Nephron progenitor cell (in vitro differentiated cells): ENCODE data around the gene FOXC1.
A peak's percentile ranks its signal among the peaks of the same experiment; 100 is the strongest.

Experiments
- DNase-seq: peaks from one replicate; pipeline ENCODE4 v3.0.0; 2021
- H3K27ac Mint-ChIP-seq: 2 replicates; pipeline ENCODE4 v1.8.0; 2021; ENCODE audit warnings: mild to moderate bottlenecking, moderate library complexity, mixed read lengths
- H3K27me3 Mint-ChIP-seq: 2 replicates; pipeline ENCODE4 v1.8.0; 2021; ENCODE audit warnings: mild to moderate bottlenecking, low read depth, mixed read lengths; ENCODE audit not compliant: poor library complexity
- H3K36me3 Mint-ChIP-seq: 2 replicates; pipeline ENCODE4 v1.8.0; 2021; ENCODE audit warnings: low read depth, mixed read lengths
- H3K4me1 Mint-ChIP-seq: 2 replicates; pipeline ENCODE4 v1.8.0; 2021; ENCODE audit warnings: mixed read lengths
- H3K4me3 Mint-ChIP-seq: 2 replicates; pipeline ENCODE4 v1.8.0; 2021; ENCODE audit warnings: mild to moderate bottlenecking, moderate library complexity, mixed read lengths
- H3K9me3 Mint-ChIP-seq: 2 replicates; pipeline ENCODE4 v1.8.0; 2021; ENCODE audit warnings: mild to moderate bottlenecking, moderate library complexity, mixed read lengths
- TF ChIP-seq, protein P1 (sequence below): fragments of 200-600 bp; sonication (generic); IDR thresholded peaks from 2 replicates; pipeline ENCODE4 v1.5.0; 2021; ENCODE audit warnings: antibody characterized with exemption

Gene FOXC1

DNA sequence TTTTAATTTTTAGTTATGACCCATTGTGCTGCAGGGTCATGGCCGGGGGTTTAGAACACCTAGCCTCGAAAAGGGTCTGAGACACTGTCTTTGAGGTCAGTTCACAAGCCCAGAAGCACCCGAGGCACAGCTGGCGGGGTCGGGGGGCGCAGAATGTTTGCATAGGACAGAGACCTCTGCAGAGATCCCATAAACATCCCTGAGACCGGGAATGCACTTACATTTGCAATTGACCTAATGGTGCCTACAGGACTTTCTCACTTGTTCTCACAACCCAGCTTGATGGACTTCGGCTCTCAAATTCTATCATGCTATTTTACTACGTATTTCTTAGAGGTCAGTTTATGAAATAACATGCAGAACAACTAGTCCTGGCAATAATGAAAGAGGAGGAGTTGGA is 33.5 kb upstream of the FOXC1 start:
- H3K4me3 Mint-ChIP-seq: no peak overlapping the region
- peaks cover 78% of the 10 kb centered on the region for H3K4me1 Mint-ChIP-seq
- DNase-seq: no peak
- H3K27me3 Mint-ChIP-seq: peaks cover 11% of the 10 kb centered on the region
- H3K9me3 Mint-ChIP-seq: peaks cover 14% of the 10 kb centered on the region
- TF ChIP-seq, protein P1, sequence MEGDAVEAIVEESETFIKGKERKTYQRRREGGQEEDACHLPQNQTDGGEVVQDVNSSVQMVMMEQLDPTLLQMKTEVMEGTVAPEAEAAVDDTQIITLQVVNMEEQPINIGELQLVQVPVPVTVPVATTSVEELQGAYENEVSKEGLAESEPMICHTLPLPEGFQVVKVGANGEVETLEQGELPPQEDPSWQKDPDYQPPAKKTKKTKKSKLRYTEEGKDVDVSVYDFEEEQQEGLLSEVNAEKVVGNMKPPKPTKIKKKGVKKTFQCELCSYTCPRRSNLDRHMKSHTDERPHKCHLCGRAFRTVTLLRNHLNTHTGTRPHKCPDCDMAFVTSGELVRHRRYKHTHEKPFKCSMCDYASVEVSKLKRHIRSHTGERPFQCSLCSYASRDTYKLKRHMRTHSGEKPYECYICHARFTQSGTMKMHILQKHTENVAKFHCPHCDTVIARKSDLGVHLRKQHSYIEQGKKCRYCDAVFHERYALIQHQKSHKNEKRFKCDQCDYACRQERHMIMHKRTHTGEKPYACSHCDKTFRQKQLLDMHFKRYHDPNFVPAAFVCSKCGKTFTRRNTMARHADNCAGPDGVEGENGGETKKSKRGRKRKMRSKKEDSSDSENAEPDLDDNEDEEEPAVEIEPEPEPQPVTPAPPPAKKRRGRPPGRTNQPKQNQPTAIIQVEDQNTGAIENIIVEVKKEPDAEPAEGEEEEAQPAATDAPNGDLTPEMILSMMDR: no peak
- peak overlapping the region; percentile 99 for H3K27ac Mint-ChIP-seq
- H3K36me3 Mint-ChIP-seq: peaks cover 10% of the 10 kb centered on the region

DNA sequence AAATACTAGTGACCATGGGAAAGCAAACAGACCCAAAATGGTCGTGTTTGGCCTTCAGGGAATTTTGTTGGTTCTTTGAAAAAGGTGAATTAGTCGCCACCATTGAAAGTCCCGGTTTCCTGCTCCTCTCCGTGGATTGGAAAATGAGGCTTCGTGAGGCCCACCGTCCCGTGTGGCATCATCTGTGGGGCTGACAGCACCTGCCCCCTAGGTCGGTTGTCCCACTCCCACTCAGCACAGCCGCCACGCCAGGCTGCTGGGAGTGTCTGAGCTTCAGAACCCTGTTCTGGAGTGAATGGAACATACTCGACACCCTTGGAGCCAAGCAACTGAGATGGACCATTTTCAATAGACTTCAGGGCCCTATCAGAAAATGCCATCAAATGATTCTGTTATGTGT is 33.0 kb upstream of the FOXC1 start:
- TF ChIP-seq, protein P1: no peak
- H3K36me3 Mint-ChIP-seq: peaks cover 5% of the 10 kb centered on the region
- no peak overlapping the region for H3K27ac Mint-ChIP-seq
- H3K9me3 Mint-ChIP-seq: peaks cover 9% of the 10 kb centered on the region
- no peak for DNase-seq
- no peak overlapping the region for H3K4me3 Mint-ChIP-seq
- peaks cover 8% of the 10 kb centered on the region for H3K27me3 Mint-ChIP-seq
- peaks cover 78% of the 10 kb centered on the region for H3K4me1 Mint-ChIP-seq

DNA sequence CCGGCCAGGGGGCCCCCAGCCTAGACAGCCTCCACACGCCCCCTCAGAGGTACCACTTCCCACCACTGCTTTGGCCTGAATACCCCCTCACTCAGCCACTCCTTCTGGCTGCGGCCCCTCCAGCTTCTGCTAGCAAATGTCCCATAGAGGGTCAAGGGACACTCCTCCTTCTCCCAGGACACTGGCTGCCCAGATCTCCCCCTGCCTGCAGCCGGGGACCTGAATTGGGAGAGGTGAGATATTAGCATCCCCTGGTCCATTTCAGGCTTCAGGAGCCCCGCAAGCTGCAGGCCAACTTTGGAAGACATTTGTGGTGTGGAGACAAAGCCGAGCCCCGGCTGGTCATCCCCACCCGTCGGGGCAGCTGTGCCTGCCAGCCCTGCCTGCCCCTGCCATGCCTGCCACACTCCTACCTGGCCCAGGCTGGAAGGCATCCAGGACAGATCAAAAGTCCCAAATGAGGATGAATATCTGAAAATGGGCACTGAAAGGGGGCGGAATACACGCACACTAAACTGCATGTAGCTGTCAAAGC is 32.5 kb upstream of the FOXC1 start:
- Mint-ChIP-seq H3K27ac (no peak overlapping the region), H3K4me3 (no peak overlapping the region)

DNA sequence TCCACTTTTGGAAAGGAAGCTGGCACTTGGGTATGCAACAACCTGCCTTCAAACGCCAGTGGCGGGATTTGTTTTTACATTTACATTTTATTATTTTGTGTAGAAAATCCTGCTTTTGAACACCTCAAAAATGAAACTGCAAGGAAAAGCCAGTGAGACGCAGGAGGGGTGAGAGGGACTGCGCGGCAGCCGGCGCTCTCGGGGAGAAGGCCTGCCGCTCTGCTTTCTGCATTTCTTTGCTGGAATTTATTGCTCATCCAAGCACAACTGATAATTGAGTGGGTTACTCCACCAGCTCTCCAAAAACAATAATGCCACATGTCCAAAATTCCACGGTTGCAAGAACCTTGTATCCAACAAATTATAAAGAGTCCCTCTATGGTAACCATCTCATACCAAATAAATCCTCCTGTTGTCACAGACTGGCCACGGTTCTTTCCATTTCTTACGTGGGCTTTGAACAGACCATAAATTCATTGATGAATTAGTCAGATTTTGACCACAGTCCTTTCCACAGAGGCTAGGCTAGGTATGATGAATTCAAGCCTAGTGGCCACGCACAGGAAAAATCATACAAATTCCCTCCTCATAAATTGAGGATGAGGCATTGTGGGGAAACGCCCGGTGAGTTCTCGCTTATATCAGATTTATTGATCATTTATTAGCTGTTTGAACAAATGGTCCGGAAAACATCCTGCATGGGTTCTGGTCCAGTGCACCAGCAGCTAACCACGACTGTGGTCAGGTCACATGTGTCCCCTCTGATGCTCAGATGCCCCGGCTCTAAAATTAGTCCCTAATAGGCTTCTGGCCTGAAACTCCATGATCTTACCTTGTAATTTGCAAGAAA is 31.6 kb upstream of the FOXC1 start:
- Mint-ChIP-seq H3K27ac (no peak overlapping the region), H3K4me1 (peaks cover 71% of the 10 kb centered on the region), H3K9me3 (peaks cover 1% of the 10 kb centered on the region), H3K27me3 (peaks cover 8% of the 10 kb centered on the region), H3K4me3 (no peak overlapping the region), H3K36me3 (peaks cover 2% of the 10 kb centered on the region)
- no peak for DNase-seq
- TF ChIP-seq, protein P1: no peak

More for the DNA sequence above, 32.5 kb upstream of the FOXC1 start:
- Mint-ChIP-seq H3K27me3 (peaks cover 8% of the 10 kb centered on the region), H3K9me3 (peaks cover 4% of the 10 kb centered on the region), H3K4me1 (peaks cover 78% of the 10 kb centered on the region), H3K36me3 (no peaks in the 10 kb centered on the region)
- TF ChIP-seq, protein P1: no peak
- no peak for DNase-seq

DNA sequence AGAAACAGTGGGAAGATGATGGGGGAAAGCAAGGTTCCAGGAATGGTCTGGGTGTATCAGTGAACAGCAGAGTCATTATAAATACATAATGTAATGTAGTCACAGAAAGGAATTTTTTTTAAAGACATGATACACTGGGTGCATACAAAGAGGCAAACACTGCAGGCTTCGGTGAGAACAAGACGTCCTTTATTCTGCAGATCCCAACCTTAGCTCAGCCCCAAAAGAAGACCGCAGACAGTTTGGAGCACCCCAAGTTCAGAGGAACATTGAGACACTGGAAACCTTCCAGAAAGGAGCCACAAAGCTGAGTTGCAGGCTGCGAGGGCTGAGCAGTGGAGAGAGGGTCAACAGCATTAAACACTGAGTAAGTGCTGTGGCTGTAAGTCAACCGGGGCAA is 30.6 kb upstream of the FOXC1 start:
- Mint-ChIP-seq H3K4me3 (no peak overlapping the region), H3K4me1 (peaks cover 61% of the 10 kb centered on the region), H3K36me3 (peaks cover 6% of the 10 kb centered on the region)

More for the DNA sequence above, 30.6 kb upstream of the FOXC1 start:
- H3K9me3 Mint-ChIP-seq: peaks cover 11% of the 10 kb centered on the region
- no peak for DNase-seq
- no peak overlapping the region for H3K27ac Mint-ChIP-seq
- TF ChIP-seq, protein P1: no peak
- peaks cover 8% of the 10 kb centered on the region for H3K27me3 Mint-ChIP-seq
